ENCODE measurements around the gene FGFR3. TPM values are rescaled to one million over a fixed set of nuclear protein-coding genes. Genes with fewer than 3 reads are reported as not detected.

Gene FGFR3
- total RNA-seq, 4 donors from 2014 or later: 0.22 to 1.3 (median 0.94) TPM; not detected in 1

DNA sequence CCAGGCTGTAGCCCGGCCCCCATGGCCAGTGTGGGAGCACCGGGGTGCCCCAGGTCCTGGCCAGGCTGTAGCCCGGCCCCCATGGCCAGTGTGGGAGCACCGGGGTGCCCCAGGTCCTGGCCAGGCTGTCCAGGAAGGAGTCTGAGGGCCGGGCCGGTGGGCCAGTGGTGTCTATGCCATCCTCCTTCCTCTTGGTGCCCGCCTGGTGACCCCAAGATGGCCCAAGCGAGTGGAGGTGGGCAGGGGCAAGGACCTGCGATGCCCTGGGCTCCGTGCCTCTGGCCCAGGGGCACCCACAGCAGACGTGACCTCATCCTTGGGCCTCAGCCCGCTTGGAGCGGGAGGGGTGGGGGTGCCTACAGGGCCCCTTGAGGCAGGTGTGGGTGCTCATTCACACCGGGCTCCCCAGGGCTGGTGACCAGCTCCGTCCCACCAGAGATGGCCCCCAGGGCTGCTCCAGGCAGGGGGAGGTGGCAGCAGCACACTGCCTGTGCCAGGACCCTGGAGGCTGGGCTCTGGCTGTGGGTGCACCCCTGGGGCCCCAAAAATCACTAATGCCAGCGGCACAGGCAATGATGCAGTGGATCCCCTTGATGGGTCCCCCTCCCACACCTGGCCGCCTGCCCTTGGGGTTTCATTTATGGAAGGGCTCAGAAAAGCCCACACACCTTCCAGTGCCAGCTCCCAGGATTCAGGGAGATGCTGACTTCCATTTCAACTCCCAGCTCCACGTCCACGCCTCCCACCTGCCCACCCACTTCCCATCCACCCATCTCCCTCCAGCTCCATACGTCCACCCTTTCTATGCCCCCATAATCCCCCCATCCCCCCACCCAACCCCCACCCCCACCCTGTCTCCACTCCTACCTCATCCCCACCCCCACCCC, 36.0 kb upstream of the FGFR3 start:
- TF ChIP-seq, protein P1, sequence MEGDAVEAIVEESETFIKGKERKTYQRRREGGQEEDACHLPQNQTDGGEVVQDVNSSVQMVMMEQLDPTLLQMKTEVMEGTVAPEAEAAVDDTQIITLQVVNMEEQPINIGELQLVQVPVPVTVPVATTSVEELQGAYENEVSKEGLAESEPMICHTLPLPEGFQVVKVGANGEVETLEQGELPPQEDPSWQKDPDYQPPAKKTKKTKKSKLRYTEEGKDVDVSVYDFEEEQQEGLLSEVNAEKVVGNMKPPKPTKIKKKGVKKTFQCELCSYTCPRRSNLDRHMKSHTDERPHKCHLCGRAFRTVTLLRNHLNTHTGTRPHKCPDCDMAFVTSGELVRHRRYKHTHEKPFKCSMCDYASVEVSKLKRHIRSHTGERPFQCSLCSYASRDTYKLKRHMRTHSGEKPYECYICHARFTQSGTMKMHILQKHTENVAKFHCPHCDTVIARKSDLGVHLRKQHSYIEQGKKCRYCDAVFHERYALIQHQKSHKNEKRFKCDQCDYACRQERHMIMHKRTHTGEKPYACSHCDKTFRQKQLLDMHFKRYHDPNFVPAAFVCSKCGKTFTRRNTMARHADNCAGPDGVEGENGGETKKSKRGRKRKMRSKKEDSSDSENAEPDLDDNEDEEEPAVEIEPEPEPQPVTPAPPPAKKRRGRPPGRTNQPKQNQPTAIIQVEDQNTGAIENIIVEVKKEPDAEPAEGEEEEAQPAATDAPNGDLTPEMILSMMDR (IDR thresholded peaks at IDR 0.05; ENCODE audit: low read depth): no peak

DNA sequence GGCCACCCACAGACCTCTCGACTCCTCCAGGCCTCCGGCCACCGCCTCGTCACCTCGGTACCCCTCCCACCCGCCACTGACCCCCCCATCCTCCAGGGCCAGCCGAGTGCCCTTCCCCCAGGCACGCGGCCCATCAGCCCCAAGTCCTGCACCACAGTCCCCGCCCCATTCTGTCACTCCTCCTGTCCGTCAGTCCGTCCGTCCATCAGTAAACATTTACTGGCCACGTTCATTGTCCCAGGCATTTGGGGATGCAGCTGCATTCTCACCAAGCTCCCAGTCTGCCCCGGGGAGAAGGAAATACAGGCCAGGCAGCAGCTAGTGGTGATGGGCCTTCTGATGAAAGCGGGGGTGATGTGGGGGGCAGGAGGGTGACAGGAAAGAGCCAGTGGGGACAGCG, 35.3 kb upstream of the FGFR3 start:
- TF ChIP-seq, protein P1 (IDR thresholded peaks at IDR 0.05; ENCODE audit: low read depth): no peak

DNA sequence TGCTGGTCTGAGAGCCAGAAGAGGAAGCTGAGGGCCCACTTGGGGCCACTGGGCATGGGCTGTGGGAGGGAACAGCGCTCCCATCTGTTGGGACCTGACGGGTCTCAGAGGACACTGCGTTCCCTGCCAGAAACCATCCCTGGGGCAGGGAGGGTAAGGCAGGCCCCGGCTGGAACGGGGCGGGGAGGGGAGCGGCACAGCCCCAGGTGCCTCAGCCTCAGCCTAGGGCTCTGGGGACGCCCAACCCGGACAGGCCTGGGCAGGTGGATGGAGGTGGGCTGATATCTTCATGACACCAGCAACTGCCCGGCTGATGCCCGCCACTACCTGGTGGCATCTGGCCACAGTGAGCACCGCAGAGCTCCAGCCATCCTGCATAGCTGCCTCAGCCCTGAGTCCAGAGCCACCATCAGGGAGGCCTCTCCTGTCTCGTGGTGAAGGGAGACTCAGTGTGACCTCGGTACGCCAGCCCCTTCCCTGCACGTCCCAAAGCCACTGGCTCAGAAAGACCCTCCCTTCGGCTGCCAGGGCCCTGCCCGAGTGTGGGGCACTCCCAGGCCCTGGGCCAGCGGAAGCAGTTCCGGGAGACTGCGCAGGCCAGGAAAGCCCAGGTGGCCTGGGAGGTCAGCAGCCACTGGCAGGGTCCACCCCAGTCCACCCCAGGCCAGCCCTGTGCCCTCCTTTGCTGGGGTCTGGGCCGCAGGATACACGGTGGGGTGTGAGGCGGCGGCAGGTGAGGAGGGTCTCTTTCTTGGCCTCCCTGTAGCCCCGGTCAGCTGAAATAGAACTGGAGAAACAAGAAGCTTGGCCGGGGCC, 34.6 kb upstream of the FGFR3 start:
- TF ChIP-seq, protein P1 (IDR thresholded peaks at IDR 0.05; ENCODE audit: low read depth): no peak

DNA sequence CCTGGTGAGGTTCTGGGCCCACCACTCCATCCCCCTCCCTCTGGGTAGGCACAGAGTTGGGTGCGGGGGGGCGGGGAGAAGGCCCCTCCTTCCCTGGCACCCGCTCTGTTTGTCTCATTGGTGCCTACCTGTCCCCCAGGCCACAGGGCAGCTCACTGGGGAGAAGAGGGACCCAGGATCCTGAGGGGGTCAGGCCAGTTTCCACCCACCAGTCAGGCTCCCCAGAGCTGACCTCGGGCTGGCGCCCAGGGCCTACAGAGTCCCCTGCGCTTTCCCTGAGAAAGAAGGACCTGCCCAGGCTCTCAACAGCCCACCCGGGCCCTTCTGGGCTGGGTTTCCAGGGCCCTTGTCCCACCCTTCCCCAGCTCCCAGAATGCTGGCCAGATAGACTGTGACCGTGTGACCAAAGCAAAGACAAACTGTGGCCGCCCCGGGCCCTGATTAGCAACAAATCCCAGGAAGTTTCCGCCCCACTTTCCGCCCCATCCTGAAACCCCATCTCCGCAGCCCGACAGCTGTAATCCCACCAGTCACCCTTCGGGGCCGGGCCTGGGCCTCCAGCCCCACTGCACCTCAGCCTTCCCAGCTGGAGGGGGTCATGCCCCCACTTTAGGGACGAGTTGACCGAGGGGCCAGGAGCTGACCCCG, 33.8 kb upstream of the FGFR3 start:
- TF ChIP-seq, protein P1 (IDR thresholded peaks at IDR 0.05; ENCODE audit: low read depth): no peak

DNA sequence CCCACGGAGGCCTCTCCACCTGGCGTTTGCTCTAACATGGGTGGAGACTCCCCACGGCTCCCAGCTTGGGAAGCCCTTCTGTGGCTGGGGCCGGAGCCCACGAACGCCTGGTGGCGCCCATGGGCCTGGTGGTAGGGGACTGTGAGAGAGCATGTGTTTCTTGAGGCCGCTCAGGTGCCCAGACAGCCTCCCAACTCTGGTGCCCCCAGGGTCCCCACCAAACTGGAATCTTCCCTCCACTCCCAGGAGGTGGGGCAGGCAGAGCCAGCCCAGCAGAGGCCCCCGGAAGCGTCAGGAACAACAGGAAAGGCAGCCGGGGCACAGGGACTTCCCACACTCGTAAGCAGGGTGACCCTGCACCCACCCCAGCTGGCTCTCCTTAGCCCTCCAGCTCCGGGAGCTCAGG, 33.3 kb upstream of the FGFR3 start:
- TF ChIP-seq, protein P1 (IDR thresholded peaks at IDR 0.05; ENCODE audit: low read depth): no peak

DNA sequence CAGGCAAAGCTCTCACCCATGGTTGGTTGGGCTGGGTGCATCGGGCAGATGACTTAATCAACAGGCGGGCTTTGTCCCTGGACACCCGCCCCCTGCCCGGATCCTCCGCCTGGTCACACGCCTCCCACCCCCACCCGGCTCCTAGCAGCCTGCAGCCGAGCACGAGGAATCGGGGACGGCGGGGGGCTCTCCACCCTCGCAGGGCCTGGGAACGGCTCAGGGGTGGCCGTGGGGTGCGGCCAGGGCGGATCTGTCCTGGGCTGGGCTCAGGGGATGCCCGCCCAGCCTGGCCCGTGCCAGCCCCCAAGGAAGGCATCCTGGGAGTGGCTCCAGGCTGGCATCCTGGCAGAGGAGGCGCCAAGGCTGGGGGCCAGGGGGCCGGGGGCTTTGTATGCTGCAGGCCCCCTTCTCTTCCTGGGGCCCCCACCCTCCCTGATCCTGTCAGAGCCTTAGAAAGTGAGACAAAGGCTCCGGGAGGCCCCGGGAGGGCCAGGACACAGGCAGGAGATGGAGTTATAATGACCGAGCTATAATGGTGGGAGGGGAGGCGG, 32.5 kb upstream of the FGFR3 start:
- TF ChIP-seq, protein P1 (IDR thresholded peaks at IDR 0.05; ENCODE audit: low read depth): no peak
